ENCODE results near the gene KIAA1755.

Gene KIAA1755

DNA sequence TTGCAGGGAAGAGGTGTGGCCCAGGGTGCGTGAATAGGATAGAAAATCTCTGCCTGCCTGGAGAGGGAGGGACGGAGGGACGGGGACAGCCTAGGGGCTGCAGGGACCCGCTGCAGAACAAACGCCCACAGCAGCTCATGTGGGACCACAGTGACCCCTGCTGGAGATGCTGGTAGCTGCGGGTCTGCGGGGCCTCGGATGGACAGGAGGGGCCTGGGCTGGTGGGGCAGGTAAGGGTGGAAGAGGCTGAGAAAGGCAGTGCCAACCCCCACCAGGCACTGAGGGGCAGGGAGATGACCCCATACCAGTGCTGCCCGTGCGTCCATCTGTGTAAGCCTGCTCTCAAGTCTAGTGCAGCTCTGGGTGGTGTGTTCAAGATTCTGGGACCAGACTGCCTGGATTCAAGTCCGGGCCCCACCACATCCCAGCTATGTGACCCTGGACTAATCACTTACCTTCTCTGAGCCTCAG, 39.4 kb downstream of the KIAA1755 start:
- TF ChIP-seq, protein P1, sequence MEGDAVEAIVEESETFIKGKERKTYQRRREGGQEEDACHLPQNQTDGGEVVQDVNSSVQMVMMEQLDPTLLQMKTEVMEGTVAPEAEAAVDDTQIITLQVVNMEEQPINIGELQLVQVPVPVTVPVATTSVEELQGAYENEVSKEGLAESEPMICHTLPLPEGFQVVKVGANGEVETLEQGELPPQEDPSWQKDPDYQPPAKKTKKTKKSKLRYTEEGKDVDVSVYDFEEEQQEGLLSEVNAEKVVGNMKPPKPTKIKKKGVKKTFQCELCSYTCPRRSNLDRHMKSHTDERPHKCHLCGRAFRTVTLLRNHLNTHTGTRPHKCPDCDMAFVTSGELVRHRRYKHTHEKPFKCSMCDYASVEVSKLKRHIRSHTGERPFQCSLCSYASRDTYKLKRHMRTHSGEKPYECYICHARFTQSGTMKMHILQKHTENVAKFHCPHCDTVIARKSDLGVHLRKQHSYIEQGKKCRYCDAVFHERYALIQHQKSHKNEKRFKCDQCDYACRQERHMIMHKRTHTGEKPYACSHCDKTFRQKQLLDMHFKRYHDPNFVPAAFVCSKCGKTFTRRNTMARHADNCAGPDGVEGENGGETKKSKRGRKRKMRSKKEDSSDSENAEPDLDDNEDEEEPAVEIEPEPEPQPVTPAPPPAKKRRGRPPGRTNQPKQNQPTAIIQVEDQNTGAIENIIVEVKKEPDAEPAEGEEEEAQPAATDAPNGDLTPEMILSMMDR (IDR thresholded peaks at IDR 0.05; ENCODE audit: low read depth, low read length): peak; percentile 96
- Histone ChIP-seq H3K9me3 (no peaks in the 10 kb centered on the region), H3K4me1 (peaks cover 4% of the 10 kb centered on the region; the same call in 1 of the 2 replicates), H3K27me3 (no peaks in the 10 kb centered on the region), H3K4me3 (ENCODE audit: low read depth, low read length) (no peak overlapping the region), H3K36me3 (no peaks in the 10 kb centered on the region)
- DNase-seq: peak; percentile 88

DNA sequence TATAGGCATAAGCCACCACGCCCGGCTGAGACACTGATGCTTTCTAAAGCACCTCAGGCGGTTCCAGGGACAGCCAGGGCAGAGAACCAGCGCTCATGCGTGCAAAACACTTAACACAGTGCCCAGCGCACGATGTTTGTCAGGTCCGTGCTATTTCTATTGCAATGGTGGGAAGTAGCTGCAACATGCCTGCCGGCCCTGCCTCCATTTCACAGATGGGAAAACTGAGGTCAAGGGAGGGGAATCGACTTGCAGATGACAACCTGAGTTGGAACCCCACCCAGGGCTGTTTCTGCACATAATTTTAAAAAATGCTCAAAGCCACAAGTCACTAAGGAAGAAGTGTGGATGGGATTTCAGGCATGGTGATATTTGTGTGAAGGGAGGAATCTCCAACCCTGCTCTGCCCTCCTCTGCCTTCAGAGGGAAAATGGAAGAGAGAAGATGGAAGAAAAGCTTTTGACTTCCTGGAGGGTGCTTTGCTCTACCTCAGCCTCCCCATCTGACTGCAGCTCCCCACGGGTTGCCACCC, 39.9 kb downstream of the KIAA1755 start:
- no peak overlapping the region for H3K4me3 ChIP-seq (ENCODE audit: low read depth, low read length)
- no peaks in the 10 kb centered on the region for H3K9me3 ChIP-seq
- no peaks in the 10 kb centered on the region for H3K27me3 ChIP-seq
- TF ChIP-seq, protein P1 (IDR thresholded peaks at IDR 0.05; ENCODE audit: low read depth, low read length): no peak
- no peak for DNase-seq
- no peaks in the 10 kb centered on the region for H3K36me3 ChIP-seq
- H3K4me1 ChIP-seq: peaks cover 4% of the 10 kb centered on the region; the same call in 1 of the 2 replicates

DNA sequence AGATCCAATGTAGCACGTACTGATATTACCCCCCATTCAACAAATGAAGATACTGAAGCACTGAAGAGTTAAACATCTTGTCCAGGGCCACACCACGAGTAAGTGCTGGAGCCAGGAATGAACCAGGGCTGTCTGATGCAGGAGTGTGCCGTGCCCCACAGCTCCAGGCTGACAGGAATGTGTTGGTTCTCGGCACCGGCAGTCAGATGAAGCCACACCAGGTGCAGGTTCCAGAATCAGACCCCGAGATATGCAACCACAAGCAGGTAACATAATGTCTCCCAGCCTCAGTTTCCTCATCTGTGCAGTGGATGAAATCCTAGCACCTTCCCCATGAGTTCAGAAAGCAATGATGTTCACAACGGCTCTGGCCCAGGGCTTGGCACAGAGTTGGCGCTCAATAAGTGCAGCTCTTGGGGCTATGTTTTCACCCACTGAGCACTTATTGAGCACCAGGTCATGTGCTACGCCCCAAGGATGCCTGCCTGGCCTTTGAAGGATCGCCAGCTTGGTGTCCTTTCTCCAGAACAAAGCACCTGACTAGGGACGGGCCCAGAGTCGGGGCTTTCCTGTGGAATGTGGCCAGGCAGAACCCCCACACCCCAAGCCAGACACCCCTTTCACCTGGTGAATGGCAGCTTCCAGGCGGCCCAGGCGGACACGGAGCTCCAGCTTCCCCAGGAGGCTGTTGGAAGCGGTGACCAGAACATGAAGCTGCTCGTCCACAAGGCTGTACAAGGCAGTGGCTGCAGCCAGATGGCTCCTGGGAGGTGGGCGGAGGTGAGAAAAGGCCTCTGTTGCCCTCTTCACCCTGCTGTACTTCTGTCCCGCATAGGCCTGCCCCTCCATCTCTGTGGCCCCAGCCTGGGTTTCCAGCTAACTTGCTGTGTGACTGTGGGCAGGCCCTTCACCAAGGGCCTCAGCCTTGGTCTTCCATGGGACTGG, 41.3 kb downstream of the KIAA1755 start:
- TF ChIP-seq, protein P1 (IDR thresholded peaks at IDR 0.05; ENCODE audit: low read depth, low read length): no peak
- no peak for DNase-seq
- Histone ChIP-seq H3K9me3 (no peaks in the 10 kb centered on the region), H3K4me3 (ENCODE audit: low read depth, low read length) (no peak overlapping the region), H3K36me3 (no peaks in the 10 kb centered on the region), H3K4me1 (peaks cover 4% of the 10 kb centered on the region; the same call in 1 of the 2 replicates), H3K27me3 (no peaks in the 10 kb centered on the region)

DNA sequence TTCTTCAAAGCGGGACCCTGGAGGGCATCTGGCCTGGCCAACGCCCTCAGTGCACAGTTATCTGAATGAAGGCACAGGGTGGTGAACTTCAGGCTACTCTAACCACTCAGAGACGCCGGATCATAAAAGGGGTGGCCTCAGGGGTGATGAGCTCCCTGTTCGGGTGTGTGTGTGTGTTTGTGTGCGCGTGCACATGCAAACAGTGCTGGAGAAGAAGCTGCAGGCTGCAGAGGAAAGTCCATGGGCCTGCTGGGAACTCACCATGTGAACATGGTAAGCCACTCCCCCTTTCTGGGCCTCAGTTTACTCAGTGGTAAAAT, 42.0 kb downstream of the KIAA1755 start:
- TF ChIP-seq, protein P1 (IDR thresholded peaks at IDR 0.05; ENCODE audit: low read depth, low read length): no peak
- no peak for DNase-seq
- Histone ChIP-seq H3K27me3 (no peaks in the 10 kb centered on the region), H3K4me1 (peaks cover 4% of the 10 kb centered on the region; the same call in 1 of the 2 replicates), H3K4me3 (ENCODE audit: low read depth, low read length) (no peak overlapping the region), H3K9me3 (no peaks in the 10 kb centered on the region), H3K36me3 (no peaks in the 10 kb centered on the region)

DNA sequence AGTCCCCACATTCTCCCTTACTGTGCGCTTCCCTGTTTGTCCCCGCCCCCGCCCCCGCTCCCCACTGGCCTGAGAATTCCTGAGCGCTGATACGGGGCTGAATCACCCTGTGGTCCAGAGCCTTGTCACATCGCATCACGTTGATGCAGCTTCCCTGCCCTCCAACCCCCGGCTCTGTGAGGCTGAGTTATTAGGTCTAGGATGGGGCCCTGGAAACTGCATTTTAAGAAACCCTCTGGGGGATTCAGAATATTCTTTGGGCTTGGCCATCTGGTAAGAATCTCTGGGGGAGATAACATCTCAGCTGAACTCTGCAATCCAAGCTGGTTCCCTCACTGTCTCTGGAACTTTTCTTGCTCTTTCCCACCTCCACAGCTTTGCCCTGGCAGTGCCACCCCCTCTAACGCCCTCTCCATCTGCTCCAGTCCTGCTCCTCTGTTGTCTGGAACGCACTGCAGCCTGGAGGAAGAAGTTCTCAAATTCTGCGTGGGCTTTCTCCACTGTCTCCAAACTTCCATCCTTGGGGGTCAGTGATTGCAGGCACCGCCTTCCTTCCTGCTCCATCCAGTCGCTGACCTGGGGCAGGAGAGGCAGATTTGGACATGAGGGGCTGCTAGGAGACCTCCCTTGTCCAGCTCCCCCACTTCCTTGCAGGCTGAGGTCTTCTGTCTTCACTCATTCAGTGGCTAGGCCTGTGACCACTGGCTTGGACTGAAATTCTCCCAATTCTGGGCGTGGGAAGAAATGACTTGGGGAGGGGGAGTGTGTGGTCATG, 42.6 kb downstream of the KIAA1755 start:
- Histone ChIP-seq H3K4me1 (peaks cover 4% of the 10 kb centered on the region; the same call in 1 of the 2 replicates), H3K4me3 (ENCODE audit: low read depth, low read length) (no peak overlapping the region), H3K36me3 (no peaks in the 10 kb centered on the region), H3K27me3 (no peaks in the 10 kb centered on the region), H3K9me3 (no peaks in the 10 kb centered on the region)
- no peak for DNase-seq
- TF ChIP-seq, protein P1 (IDR thresholded peaks at IDR 0.05; ENCODE audit: low read depth, low read length): no peak

Measured in BE2C (cell line).